Tibial nerve (tissue), 3 donors: Measurements from ENCODE around the gene NFXL1.

Experiments
- POLR2A ChIP-seq, 2 donors: fragments of 450-650 bp; IDR thresholded peaks; one replicate each; pipeline ENCODE4 v1.6.1; 2017; ENCODE audit warnings: antibody characterized with exemption in 2 of 2, mild to moderate bottlenecking in 2 of 2, moderate library complexity in 2 of 2
- TF ChIP-seq, protein P1 (sequence below), 5 experiments: fragments of 200-600 bp in 3 of 5; fragments of 450-650 bp in 2 of 5; sonication (generic) in 3 of 5; IDR thresholded peaks; one replicate each; pipeline ENCODE4 v1.5.1; 2016 to 2019; ENCODE audit warnings: antibody characterized with exemption in 5 of 5, mild to moderate bottlenecking in 3 of 5, moderate library complexity in 2 of 5

DNA sequence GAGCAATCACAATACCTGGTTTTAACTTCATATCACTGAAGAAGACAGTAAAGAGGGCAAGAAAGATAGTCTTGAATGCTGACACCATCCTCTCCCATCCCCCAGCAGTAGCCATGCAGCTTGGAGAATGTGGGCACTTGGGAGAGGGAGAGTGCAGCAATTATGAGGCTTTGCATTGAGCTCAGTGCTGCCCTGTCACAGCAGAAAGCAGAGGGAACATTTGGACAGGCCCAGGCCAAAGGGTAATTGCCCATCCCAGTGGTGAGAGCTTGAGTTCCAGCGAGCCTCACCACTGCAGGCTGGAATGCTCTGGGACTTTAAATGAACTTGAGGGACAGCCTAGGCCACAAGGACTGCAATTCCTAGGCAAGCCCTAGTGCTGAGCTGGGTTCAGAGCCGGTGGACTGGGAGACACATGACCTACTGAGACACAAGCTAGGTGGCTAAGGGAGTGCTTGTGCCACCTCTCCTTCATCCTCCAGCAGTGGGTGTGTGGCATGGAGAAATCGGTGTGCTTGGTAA, 112.8 kb downstream of the NFXL1 start:
- no peak for TF ChIP-seq POLR2A (IDR thresholded peaks at IDR 0.05)
- TF ChIP-seq, protein P1, sequence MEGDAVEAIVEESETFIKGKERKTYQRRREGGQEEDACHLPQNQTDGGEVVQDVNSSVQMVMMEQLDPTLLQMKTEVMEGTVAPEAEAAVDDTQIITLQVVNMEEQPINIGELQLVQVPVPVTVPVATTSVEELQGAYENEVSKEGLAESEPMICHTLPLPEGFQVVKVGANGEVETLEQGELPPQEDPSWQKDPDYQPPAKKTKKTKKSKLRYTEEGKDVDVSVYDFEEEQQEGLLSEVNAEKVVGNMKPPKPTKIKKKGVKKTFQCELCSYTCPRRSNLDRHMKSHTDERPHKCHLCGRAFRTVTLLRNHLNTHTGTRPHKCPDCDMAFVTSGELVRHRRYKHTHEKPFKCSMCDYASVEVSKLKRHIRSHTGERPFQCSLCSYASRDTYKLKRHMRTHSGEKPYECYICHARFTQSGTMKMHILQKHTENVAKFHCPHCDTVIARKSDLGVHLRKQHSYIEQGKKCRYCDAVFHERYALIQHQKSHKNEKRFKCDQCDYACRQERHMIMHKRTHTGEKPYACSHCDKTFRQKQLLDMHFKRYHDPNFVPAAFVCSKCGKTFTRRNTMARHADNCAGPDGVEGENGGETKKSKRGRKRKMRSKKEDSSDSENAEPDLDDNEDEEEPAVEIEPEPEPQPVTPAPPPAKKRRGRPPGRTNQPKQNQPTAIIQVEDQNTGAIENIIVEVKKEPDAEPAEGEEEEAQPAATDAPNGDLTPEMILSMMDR (IDR thresholded peaks at IDR 0.05), result no peak
